DMS53 treated with DMSO at 0.1 percent for 48 hours (cell line): ENCODE measurements around the gene DNAJB9.

Source experiments
- DNase-seq: peaks from one replicate; lab custom pipeline; 2025; ENCODE audit not compliant: unreplicated experiment; lab: John Stamatoyannopoulos, UW

DNAJB9 gene

DNA sequence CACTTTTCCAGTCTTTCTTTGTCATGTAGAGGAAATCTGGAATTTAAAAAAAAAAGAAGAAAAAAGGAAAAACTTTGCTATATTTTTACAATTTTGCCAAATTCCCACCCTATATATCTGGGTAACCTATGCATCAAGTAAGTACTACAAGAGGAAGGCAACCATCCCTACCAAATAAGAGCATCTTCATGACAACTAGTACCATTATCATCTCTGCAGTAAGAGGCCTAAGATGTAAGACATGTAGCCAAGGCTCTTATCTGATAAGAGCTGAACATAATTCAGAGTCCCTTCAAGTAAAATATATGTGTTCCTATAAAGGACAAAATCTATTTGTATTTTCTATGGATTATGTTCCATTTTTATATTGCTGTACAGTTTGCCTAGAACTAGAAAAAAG lies 3.7 kb upstream of the DNAJB9 start:
- DNase-seq, result no peak

DNA sequence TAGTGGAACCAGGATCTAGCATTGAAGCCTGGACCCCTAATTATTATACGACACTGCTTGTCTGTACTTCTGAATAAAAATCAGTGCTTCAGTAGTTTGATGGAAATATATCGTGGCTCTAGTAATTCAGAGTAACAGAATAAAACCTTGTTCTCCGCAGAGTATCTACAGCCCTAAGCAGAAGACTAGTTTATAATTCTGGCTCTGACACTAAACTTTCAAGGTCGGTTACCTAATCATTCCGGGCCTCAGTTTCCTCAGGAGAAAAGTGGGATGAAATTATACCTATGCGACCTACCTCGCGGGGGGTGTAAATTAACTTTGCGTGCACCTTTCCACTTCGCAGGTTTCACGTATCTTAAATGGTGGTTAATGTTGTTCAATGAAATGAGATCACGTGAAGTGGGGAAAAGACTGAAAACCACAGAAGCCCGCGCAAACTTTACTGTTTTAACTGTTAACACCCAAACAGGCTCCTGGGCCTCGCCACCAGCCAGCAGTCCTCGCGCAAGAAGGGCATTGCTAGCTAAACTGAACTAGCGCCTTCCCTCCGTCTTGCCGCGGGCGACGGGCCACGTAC lies 783 bp upstream of the DNAJB9 start:
- no peak for DNase-seq

DNA sequence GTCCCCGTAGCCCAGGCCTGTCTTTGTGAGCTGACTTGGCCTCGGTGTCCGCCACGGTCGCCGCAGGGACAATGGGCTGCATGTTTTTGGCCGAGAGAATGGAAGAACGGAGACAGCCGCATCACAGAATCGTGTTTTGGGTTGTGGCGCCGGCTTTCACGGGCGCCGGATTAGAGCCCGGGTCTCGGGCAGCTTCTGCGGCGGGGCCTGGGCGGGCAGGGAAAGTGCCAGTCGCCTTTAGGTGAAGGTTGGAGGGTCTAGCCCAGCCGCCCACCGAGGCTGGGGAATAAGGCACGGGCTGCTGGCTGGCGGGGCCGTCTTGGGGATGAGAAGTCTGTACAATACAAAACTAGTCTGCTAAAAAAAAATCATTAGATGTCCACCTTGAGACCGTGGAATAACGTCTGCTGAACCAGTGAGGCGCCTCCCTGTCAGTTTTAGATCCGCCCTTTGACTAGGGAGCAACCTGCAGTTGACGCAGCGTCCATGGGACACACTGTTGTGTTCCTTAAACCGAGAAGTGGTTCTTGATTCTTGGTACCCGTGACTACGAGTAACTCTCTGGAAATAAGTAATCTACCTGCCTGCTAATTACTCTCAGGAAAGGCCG lies 577 bp downstream of the DNAJB9 start:
- DNase-seq, result peak; percentile 74

DNA sequence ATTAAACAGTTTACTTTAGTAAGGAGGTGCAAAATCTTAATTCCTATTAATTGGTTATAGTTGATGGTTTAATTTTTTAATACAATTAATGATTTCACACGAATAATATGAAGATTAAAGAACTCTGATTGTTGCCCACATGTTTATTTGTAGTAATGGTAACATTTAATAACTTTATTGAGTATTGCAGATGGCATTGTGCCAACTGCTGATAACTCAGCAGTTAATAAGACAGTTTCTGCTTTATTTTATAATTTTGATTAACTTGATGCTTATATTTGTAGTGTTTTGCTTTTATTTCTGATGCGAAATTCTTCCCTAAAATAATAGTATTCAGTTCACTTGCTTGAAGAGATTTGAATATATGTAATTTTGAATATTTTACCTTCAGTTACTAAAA lies 2.8 kb downstream of the DNAJB9 start:
- no peak for DNase-seq

DNA sequence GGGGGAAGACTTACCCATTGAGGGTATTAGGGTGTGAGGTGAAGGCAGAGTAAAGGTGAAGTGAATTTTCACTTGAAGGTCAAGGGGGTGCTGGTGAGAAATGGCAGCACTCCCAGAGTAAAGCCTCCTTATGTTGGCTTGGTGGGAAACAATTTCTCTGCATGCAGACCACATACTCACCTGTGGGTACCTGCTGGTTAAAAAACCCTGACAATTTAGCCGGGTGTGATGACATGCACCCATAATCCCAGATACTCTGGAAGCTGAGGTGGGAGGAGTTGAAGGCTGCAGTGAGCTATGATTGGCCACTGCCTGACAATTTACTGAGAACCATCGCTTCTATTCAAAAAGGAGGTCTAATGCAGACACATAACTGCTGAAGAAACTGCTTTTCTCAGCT lies 5.5 kb downstream of the DNAJB9 start:
- DNase-seq, result no peak

DNA sequence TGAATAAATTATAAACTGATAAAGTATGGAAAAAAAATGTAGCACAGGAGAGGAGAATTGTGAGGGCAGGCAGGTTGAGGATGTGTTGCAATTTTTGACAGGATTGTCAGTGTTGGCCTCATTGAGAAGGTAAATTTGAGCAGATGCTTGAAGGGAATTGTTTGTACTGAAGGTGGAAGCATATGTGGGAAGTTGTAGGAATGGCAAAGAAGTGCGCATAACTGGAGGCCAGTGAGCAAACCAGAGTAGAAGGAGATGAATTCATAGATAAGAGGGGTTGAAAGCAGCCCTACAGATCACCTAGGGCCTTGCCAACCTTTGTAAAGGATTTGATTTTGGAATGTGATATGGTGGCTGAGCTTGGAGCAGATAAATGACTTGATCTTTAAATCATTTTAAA lies 6.4 kb downstream of the DNAJB9 start:
- no peak for DNase-seq

DNA sequence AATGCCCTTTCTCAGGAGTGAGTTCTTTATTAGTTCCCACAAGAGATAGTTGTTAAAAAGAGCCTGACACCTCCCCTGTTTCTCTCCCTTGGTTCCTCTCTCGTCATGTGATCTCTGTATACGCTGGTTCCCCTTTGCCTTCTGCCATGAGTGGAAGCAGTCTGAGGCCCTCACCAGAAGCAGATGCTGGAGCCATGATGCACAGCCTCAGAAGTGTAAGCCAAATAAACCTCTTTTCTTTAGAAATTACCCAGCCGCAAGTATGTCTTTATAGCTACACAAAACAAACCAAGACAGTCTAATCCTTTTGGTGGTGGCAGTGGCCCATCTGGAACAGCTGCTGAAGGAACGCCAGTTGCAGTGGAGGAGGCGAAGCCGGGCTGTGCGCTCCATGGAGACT lies 9.3 kb downstream of the DNAJB9 start:
- DNase-seq, result no peak

DNA sequence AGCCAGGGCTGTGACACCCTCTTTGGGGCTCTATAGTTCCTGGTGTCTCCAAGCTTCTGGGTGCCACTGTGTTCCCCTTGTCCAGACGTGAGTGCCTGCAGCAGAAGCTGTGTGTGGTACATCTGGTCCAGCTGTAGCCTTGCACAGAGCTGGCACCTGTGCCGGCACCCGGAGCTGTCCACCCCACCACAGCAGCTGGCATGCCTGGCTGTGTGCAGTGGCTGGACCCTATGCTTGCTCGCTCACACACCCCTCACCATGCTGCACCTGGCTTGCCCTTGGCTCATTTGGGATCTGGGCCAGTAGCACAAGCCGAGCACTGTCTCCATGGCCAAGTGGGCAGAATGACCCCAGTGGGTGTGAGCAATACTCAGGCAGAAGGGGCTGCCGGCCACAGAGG lies 10.6 kb downstream of the DNAJB9 start:
- DNase-seq, result no peak

DNA sequence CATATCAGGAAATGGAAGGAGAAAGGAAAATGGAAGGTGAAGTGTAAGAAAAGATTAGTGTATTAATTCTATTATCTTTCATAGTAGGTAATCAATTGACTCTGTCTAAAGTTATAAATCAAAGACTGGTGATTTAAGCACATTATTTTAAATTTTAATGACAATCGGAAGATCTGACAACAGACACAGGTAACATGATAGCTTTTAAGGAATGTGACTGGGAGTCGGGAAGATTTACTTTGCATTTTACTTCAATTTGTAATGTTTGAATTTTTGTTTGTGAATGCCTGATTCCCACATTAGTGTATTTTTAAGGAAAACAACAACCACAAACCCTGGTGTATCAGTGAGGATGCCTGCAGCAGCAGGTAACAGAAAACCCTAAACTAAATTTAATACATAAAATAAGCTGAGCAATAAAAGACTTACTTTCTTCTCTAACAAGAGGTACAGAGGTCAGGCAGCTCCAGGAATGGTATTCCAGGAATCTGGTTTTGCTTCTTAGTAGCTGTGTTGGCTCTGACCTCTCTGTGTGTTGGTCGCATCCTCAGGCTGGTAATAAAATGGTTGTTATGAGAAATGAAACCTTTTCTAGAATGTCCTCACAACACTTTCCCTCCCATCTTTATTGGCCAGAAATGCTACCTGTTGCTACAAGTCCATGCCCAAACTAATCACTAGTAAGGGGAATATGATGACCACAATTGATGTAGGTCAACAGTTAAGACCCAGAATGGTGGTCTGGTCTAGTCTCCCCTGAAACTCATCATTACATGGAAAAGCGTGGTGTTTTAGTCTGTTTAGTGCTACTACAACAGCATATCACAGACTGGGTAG lies 12.2 kb downstream of the DNAJB9 start:
- DNase-seq, result no peak

DNA sequence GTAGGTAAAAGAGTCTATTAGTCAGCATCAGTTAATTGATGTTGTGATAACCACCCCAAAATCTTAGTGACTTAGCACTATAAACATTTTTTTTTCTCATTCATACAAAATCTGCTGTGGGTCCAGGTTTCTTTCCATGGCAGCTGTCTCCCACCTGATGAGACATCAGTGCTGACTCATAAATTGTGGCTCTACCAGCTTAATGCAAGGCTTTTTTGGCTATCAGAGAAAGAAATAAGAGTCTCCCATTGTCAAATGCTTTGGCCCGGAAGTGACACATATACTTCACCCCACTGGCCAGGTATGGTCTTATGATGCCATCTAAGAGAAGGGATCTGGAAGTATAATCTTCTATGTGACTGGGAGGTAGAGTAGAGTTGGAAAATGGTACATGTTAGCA lies 14.5 kb downstream of the DNAJB9 start:
- no peak for DNase-seq

DNA sequence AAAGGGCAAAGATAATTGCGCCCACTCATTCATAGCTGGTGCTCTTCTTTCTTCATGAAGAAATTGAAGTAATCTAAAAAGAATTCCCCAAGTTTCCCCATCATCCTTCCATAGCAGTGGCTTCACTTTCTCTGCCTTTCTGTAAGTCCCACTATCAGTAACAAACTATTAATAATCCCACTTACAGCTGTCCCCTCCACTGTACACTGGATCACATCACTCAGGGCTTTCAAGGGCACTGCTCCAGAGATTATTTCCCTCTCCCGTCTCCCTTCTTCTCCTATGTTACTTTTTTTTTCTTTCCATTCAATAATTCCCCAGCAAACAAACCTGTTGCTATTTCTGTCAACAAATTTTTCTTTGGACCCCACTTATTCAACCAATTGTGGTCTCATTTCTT lies 16.2 kb downstream of the DNAJB9 start:
- no peak for DNase-seq

DNA sequence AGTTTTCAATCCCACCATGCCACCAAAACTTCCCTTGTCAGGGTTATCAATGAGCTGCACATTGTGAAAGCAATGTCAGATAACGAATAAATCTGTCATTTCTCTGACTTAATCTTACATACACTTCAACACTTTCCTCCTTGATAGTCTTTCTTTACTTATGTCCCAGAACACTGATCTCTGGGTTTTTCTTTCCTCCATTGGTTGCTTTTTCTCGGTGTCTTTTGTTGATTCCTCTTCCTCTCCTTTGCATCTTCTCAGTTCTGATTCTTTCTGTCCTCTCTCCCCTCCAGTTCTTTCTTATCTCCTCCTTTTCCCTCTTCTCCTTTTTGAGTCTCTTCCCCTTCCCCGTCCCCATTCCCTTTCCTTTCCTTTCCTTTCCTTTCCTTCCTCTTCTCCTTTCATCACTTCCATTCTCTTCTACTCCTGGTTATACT lies 16.6 kb downstream of the DNAJB9 start:
- DNase-seq, result no peak

DNA sequence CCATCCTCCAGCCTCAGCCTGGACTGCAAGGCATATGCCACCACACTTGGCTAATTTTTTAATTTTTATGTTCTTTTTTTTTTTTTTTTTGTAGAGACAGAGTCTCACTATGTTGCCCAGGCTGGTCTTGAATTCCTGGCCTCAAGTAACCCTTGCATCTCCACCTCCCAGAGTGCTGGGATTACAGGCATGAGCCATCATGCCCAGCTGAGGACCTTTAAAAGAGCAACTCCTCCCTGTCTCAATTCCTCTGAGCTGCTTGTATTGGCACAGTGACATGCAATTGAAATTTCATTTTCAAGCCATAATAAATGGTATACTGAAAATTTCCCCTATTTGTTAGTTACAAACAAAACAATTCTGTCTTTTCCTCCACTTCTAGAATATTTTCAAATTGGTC lies 19.5 kb downstream of the DNAJB9 start:
- DNase-seq, result no peak

DNA sequence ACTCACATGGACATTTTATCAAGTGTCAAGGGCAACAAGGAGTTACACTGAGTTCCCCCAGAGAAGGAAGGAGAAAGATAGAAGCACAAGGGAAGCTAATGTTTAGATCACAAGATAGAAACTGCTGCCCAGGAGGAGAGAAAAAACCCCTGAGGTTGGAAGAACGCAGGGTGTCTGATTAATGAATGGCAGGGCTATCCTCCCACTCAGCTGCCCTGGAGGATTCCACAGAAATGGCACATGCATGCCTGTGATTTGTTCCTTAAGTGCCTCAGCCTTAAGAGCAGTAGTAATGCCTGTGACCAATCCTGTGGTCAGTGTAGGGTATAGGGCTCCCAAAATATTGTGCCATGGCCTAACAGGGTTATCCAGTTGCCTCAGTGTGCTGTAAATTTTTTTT lies 20.2 kb downstream of the DNAJB9 start:
- no peak for DNase-seq

DNA sequence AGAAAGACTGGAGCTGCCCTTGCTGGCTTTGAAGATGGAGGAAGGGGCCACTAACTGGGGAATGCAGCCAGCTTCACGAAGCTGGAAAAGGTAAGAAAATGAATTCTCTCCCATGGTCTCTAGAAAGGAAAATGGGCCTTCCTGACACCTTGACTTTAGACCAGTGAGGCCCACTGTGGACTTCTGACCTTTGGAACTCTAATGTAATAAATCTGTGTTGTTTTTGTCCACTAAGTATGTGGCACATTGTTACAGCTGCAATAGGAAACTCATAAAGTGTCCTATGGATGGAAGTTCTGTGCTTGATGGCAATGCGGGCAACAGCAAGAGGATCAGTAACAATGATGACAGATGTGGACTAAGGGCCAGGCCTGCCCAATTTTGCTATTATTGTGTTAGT lies 20.9 kb downstream of the DNAJB9 start:
- DNase-seq, result no peak

DNA sequence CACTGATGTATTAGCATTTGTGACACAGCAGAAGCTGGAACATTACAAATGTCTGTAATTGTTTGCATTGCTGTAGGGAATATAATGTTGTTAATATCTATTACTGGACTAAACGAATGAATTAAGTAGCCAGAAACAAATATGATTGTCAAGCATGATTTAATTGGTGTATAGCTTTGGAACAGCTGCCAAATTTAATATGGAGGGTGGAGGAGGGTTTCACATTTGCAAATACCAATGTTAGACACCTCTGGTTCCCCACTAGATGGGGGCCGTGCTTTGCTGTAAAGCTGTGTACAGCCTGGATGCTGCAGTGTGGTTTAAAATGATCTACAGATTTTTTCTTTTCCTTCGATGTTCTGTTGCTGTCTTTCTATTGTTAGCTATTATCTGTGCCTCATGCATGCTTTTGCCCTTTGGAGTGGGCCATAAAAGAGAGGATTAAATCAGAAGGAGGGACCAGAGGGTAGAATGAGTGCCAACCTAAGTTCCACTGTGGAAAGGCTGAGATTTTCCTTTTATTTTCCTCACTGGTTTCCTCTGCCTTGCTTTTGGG lies 23.1 kb downstream of the DNAJB9 start:
- DNase-seq, result no peak

DNA sequence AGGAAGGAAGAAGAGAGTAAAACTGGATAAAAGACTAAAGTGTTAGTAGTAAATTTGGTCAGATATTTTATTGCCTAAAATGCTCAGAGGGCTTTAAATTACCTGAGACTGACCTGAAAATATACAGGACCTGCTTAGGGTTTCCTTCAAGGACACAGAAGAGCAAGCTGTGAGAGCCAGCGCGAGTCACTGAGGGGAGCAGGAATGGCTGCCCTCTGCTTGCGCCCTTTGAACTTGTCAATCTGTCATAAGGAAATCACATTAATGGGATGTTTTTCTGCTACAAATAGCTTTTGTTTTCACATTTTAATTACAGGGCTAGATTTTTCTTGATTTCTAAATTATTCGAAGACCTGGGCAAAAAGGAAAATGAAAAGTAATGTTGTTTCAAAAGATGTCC lies 26.9 kb downstream of the DNAJB9 start:
- no peak for DNase-seq

DNA sequence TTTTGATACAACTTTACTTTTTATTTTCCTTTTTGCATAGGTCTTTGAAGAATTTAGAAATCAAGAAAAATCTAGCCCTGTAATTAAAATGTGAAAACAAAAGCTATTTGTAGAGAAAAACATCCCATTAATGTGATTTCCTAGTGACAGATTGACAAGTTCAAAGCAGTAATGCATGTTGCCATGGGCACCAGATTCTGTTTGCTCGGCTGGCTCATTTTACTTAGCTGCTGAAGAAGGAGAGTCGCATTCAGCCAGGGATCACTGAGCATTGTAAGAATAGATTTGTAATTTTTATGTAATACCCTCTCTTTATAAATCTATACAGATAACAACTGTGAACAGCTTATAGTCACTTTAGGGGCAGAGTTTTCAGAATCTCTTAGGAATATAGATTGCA lies 28.5 kb downstream of the DNAJB9 start:
- DNase-seq, result peak; percentile 50

DNA sequence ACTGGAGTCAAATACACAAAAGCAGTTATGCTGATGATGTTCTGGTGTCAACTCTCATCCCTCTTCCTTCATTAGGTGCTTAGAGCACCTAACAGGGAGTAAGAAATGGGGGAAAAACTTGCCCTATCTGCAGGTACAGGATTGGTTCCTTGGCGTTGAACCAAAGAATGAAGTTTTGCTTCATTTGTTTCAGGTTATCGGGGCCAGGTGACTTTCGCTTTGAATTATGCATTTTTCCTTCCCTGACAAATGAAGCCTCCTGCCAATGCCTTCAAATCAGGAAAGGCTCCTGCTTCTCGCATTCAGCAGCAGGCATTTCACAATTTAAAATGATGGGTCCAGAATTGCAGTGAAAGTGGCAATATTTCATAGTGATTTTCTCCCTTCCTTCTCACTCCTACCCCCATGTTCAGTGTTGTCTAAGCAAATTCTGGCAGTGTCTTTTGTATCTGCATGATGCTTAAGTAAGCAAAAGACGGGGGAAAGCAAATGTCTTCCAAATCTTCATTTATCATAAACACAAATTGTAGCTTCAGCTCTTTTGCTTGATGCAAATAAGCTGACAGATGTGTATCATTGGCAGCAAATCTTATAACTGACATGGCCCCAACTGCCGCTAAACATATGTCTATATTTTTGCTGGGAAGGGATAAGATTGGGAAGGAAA lies 29.4 kb downstream of the DNAJB9 start:
- no peak for DNase-seq

DNA sequence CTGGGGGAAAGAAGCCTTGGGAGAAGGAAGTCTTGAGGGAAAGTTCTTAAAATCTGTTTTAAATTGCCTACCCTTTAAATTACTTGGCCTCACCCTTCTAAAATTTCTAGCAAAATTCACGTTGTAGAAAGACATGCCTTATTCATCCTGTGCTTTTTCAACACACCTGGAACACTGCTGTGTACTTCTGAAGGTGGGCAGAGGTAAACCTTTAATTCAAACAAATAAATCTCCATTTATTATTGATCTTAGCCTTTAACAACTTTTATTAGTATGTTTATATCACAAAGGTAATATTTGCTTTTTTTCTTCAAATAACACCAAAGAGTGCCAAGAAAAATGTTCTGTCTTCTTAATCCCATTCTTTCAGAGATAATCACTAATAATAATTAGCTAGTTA lies 30.7 kb downstream of the DNAJB9 start:
- DNase-seq, result no peak

DNA sequence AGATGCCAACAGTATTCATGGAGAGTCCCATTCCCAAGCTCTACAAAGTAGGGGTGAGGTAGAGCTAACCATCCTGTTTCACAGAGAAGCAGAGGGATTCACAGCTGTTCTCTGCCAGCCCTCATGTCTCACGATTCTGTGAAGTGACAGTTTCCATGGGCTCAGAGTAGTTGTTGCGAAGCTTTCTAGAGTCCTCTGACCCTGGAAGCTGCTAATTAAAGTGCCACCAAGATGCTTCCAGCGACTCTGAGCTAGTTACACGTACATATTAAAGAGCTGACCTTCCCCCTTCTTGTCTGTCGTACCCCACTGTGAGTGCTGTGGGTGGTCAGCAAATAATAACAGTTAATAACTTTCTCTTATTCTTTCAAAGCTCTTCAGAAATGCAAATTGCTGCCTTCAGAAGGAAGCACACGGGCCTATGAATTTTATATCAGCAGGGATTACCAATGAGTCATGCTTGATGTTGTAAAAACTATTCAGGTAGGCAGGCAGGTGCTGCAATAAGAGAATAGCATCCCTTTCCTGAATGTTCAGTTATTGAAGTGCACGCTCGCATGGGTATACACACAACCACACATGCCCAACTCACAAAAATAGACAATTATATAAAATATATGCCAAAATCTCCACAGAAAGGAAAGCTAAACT lies 34.1 kb downstream of the DNAJB9 start:
- DNase-seq, result no peak
